GM23248 (cell line): Measurements from ENCODE around the gene PRKCQ. TPM values are rescaled to one million over a fixed set of nuclear protein-coding genes. Genes with fewer than 3 reads are reported as not detected.

Experiments used
- DNase-seq: peaks from one replicate; pipeline ENCODE4 v3.0.0-alpha.2; 2015
- H2AFZ ChIP-seq: fragments of 200-600 bp; sonication (generic); 2 replicates; pipeline ENCODE4 v1.6.1; 2016; ENCODE audit warnings: antibody characterized with exemption
- H3F3A ChIP-seq: fragments of 200-600 bp; sonication (generic); 2 replicates; pipeline ENCODE4 v1.6.1; 2016; ENCODE audit warnings: mild to moderate bottlenecking, antibody characterized with exemption, mixed run types; ENCODE audit not compliant: insufficient read depth
- H3K27ac ChIP-seq: fragments of 200-600 bp; sonication (generic); 2 replicates; pipeline ENCODE4 v1.5.1; 2016; ENCODE audit warnings: mild to moderate bottlenecking
- H3K27me3 ChIP-seq: fragments of 200-600 bp; sonication (generic); replicated peaks from 2 replicates; pipeline ENCODE4 v1.6.1; 2016; ENCODE audit warnings: mild to moderate bottlenecking; ENCODE audit not compliant: insufficient read depth
- H3K36me3 ChIP-seq: fragments of 200-600 bp; sonication (generic); 2 replicates; pipeline ENCODE4 v1.6.1; 2016; ENCODE audit warnings: low read depth, mild to moderate bottlenecking
- H3K4me1 ChIP-seq: fragments of 200-600 bp; sonication (generic); 2 replicates; pipeline ENCODE4 v1.6.1; 2016; ENCODE audit warnings: mild to moderate bottlenecking; ENCODE audit not compliant: insufficient read depth
- H3K4me2 ChIP-seq: fragments of 200-600 bp; sonication (generic); one replicate; pipeline ENCODE4 v1.6.1; 2016; ENCODE audit warnings: mild to moderate bottlenecking; ENCODE audit not compliant: unreplicated experiment
- H3K4me3 ChIP-seq: fragments of 200-600 bp; sonication (generic); 2 replicates; pipeline ENCODE4 v1.5.1; 2016; ENCODE audit warnings: mild to moderate bottlenecking
- H3K79me2 ChIP-seq: fragments of 200-600 bp; sonication (generic); 2 replicates; pipeline ENCODE4 v1.6.1; 2016; ENCODE audit warnings: mild to moderate bottlenecking; ENCODE audit not compliant: insufficient read depth
- H3K9ac ChIP-seq: fragments of 200-600 bp; sonication (generic); 2 replicates; pipeline ENCODE4 v1.6.1; 2016; ENCODE audit warnings: mild to moderate bottlenecking
- H3K9me2 ChIP-seq: fragments of 200-600 bp; sonication (generic); 2 replicates; pipeline ENCODE4 v1.6.1; 2016; ENCODE audit warnings: mixed run types, mild to moderate bottlenecking, moderate library complexity; ENCODE audit not compliant: insufficient read depth
- H3K9me3 ChIP-seq: fragments of 200-600 bp; sonication (generic); one replicate; pipeline ENCODE4 v1.6.1; 2017; ENCODE audit warnings: low read depth
- H4K20me1 ChIP-seq: fragments of 200-600 bp; sonication (generic); 2 replicates; pipeline ENCODE4 v1.6.0; 2016; ENCODE audit not compliant: insufficient read depth
- EZH2 ChIP-seq: fragments of 200-600 bp; sonication (generic); IDR thresholded peaks from 2 replicates; pipeline ENCODE4 v1.6.1; 2018; ENCODE audit warnings: antibody characterized with exemption, mild to moderate bottlenecking; ENCODE audit not compliant: insufficient read depth, poor library complexity, severe bottlenecking
- EZH2phosphoT487 ChIP-seq: fragments of 200-600 bp; sonication (generic); IDR thresholded peaks from 2 replicates; pipeline ENCODE4 v1.6.1; 2018; ENCODE audit warnings: antibody characterized with exemption, moderate library complexity, mild to moderate bottlenecking, low read depth; ENCODE audit not compliant: insufficient read depth
- WGBS, 2 experiments: methylation state at CpG; one replicate each; pipeline ENCODE4 v1.1.6; 2015 to 2017; ENCODE audit warnings: low lambda C conversion rate in 2 of 2, low coverage in 1 of 2; ENCODE audit errors: missing lambda C conversion rate in 2 of 2; 5-methylcytosine and 5-hydroxymethylcytosine counted together
- in situ Hi-C: fragments of 300-500 bp; cut with MboI; formaldehyde crosslinking; loops from 2 replicates; pipeline ENCODE4 v1.15.0; 2020
- polyA plus RNA-seq: library from polyadenylated mRNA; unstranded; fragments of >200 nt; fragmentation: Nextera tagmentation; extraction: Ambion mirVana; gene quantifications from 2 replicates; pipeline ENCODE4 v1.2.1, GENCODE V29; 2016
- total RNA-seq: library from RNA; depleted of rRNA; stranded (reverse); fragments of >200 nt; shearing (Covaris generic); gene quantifications from 2 replicates; pipeline ENCODE4 v1.2.3, GENCODE V29; 2014

PRKCQ gene
- total and polyA plus RNA-seq, 2 experiments from 2014 or later = not detected

DNA sequence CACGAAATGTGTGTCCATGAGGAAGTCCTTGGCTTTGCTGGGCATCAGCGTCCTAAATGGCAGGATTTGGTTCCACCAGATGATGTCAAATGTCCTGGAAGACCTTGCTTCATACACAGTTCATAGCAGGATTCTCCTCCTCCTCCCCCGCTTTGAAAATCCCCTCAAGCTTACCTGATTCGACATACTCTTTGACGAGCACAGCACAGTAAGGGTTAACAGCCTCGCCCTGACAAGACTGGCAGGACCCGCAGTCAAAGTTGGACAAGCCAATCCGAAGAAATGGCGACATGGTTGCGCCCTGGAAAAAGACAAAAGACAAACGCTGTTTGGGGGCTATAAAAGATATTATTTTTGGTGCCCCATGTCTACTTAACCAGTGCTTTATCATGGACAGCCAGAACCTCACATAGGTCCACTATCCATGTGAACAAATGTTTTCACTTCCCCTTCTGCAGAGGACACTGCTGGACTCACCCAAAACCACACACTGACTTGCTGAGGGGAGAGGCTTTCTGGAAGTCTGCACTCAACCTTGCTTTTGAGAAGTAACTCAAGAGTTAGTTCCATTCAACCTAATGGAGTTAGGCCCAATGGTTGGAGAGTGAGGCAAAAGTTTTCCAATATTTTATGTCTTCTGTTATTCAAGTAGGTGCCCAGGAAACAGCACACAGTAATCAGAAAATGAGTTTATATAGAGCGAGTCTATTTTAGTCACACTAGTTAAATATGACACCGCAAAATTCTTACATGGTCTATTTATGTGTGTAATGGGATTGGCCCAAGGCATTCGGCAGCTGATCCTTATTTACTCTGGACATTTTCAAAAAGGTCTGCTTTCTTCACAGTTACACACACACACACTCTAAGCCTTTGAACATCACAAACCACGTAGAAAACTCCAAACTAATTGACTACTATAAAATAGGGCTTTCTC is 65.0 kb downstream of the PRKCQ start:
- Histone ChIP-seq H3K9me2 (no peaks in the 10 kb centered on the region), H3K36me3 (no peaks in the 10 kb centered on the region), H3K9ac (no peak overlapping the region), H3K27me3 (peaks cover 11% of the 10 kb centered on the region; the same call in 1 of the 2 replicates), H3K4me3 (no peak overlapping the region), H4K20me1 (no peaks in the 10 kb centered on the region), H3K9me3 (no peaks in the 10 kb centered on the region), H3K79me2 (no peaks in the 10 kb centered on the region), H3K4me2 (no peak overlapping the region), H3F3A (no peaks in the 10 kb centered on the region), H3K4me1 (no peaks in the 10 kb centered on the region), H3K27ac (no peak overlapping the region), H2AFZ (no peak overlapping the region)
- WGBS, 2 experiments = 51 to 54% methylated on average over 15 of the region's 15 CpGs
- TF ChIP-seq EZH2 (no peak), EZH2phosphoT487 (no peak)
- in situ Hi-C loops = no loop called here
- DNase-seq = no peak

GRCh38 chr10:6514180-6514579 is 65.9 kb downstream of the PRKCQ start:
- no peak for TF ChIP-seq EZH2phosphoT487
- no peak for TF ChIP-seq EZH2
- no peak overlapping the region for H2AFZ ChIP-seq
- no peaks in the 10 kb centered on the region for H3K4me1 ChIP-seq
- H3K79me2 ChIP-seq = no peaks in the 10 kb centered on the region
- peaks cover 11% of the 10 kb centered on the region; the same call in 1 of the 2 replicates for H3K27me3 ChIP-seq
- H3F3A ChIP-seq = no peaks in the 10 kb centered on the region
- no peaks in the 10 kb centered on the region for H3K9me2 ChIP-seq
- H3K9ac ChIP-seq = no peak overlapping the region
- WGBS, 2 experiments = 39 to 43% methylated on average over 7 of the region's 7 CpGs
- H3K4me3 ChIP-seq = no peak overlapping the region
- no peak overlapping the region for H3K27ac ChIP-seq
- H3K4me2 ChIP-seq = no peak overlapping the region
- in situ Hi-C loops = no loop called here
- H4K20me1 ChIP-seq = no peaks in the 10 kb centered on the region
- H3K36me3 ChIP-seq = no peaks in the 10 kb centered on the region
- no peaks in the 10 kb centered on the region for H3K9me3 ChIP-seq
- no peak for DNase-seq

GRCh38 chr10:6513476-6513875 is 66.6 kb downstream of the PRKCQ start:
- no peak overlapping the region for H3K4me2 ChIP-seq
- no peaks in the 10 kb centered on the region for H3K36me3 ChIP-seq
- no peaks in the 10 kb centered on the region for H3K4me1 ChIP-seq
- peaks cover 11% of the 10 kb centered on the region; the same call in 1 of the 2 replicates for H3K27me3 ChIP-seq
- no peak overlapping the region for H3K4me3 ChIP-seq
- H3K9me3 ChIP-seq = no peaks in the 10 kb centered on the region
- DNase-seq = no peak
- no peaks in the 10 kb centered on the region for H3F3A ChIP-seq
- no peak overlapping the region for H3K9ac ChIP-seq
- no peak overlapping the region for H2AFZ ChIP-seq
- in situ Hi-C loops = no loop called here
- no peak overlapping the region for H3K27ac ChIP-seq
- TF ChIP-seq EZH2phosphoT487 = no peak
- TF ChIP-seq EZH2 = no peak
- no peaks in the 10 kb centered on the region for H4K20me1 ChIP-seq
- H3K9me2 ChIP-seq = no peaks in the 10 kb centered on the region
- 21 to 22% methylated on average over 3 of the region's 3 CpGs for whole genome bisulfite sequencing, 2 experiments
- no peaks in the 10 kb centered on the region for H3K79me2 ChIP-seq

- no peaks in the 10 kb centered on the region for H3K4me1 ChIP-seq
- TF ChIP-seq EZH2phosphoT487 = no peak
- no peak for TF ChIP-seq EZH2
- WGBS, 2 experiments = 41 to 42% methylated on average over 3 of the region's 3 CpGs
- H3K27me3 ChIP-seq = peaks cover 10% of the 10 kb centered on the region; the same call in 1 of the 2 replicates
- no peak overlapping the region for H3K9ac ChIP-seq
- H3K79me2 ChIP-seq = no peaks in the 10 kb centered on the region
- no peak overlapping the region for H3K27ac ChIP-seq
- H3K4me2 ChIP-seq = no peak overlapping the region
- no peak overlapping the region for H3K4me3 ChIP-seq
- DNase-seq = no peak
- H3K9me3 ChIP-seq = no peaks in the 10 kb centered on the region
- no peaks in the 10 kb centered on the region for H3K9me2 ChIP-seq
- in situ Hi-C loops = no loop called here
- no peaks in the 10 kb centered on the region for H3K36me3 ChIP-seq
- no peaks in the 10 kb centered on the region for H4K20me1 ChIP-seq
- H3F3A ChIP-seq = no peaks in the 10 kb centered on the region
- H2AFZ ChIP-seq = no peak overlapping the region
These were observed 67.9 kb downstream of the PRKCQ start for GRCh38 chr10:6512182-6512581.
